ENCODE measurements around the gene EXOC4.

Gene EXOC4

GRCh38 chr7:133645884-133646391 is 393.1 kb downstream of the EXOC4 start:
- FAIRE-seq = no peak

GRCh38 chr7:133646472-133647315 is 393.8 kb downstream of the EXOC4 start:
- no peak for FAIRE-seq

GRCh38 chr7:133649593-133649992 is 396.7 kb downstream of the EXOC4 start:
- FAIRE-seq = no peak

- no peak for FAIRE-seq
Observed at GRCh38 chr7:133650069-133650468, 397.2 kb downstream of the EXOC4 start.

- FAIRE-seq = no peak
Observed at GRCh38 chr7:133650487-133651300, 397.8 kb downstream of the EXOC4 start.

- FAIRE-seq = no peak
Observed at GRCh38 chr7:133652547-133652946, 399.7 kb downstream of the EXOC4 start.

- FAIRE-seq = no peak
Observed at GRCh38 chr7:133654547-133654946, 401.7 kb downstream of the EXOC4 start.

- FAIRE-seq = no peak
Observed at GRCh38 chr7:133662276-133662675, 409.4 kb downstream of the EXOC4 start.

GRCh38 chr7:133662830-133663229 is 410.0 kb downstream of the EXOC4 start:
- FAIRE-seq = no peak

- FAIRE-seq = no peak
Observed at GRCh38 chr7:133664528-133664927, 411.6 kb downstream of the EXOC4 start.

GRCh38 chr7:133668296-133669060 is 415.6 kb downstream of the EXOC4 start:
- no peak for FAIRE-seq

GRCh38 chr7:133669061-133669455 is 416.2 kb downstream of the EXOC4 start:
- FAIRE-seq = no peak

GRCh38 chr7:133670250-133670649 is 417.4 kb downstream of the EXOC4 start:
- no peak for FAIRE-seq

GRCh38 chr7:133672866-133673265 is 420.0 kb downstream of the EXOC4 start:
- no peak for FAIRE-seq

GRCh38 chr7:133674079-133674763 is 421.3 kb downstream of the EXOC4 start:
- FAIRE-seq = no peak

- FAIRE-seq = no peak
Observed at GRCh38 chr7:133675510-133676218, 422.8 kb downstream of the EXOC4 start.

- FAIRE-seq = no peak
Observed at GRCh38 chr7:133676805-133677370, 424.0 kb downstream of the EXOC4 start.

- FAIRE-seq = no peak
Observed at GRCh38 chr7:133678137-133678814, 425.4 kb downstream of the EXOC4 start.

- FAIRE-seq = no peak
Observed at GRCh38 chr7:133679977-133680376, 427.1 kb downstream of the EXOC4 start.

GRCh38 chr7:133681529-133681928 is 428.7 kb downstream of the EXOC4 start:
- no peak for FAIRE-seq
